CD8-positive, alpha-beta memory T cell (primary cell): Measurements from ENCODE around the gene PGAM2. TPM values are rescaled to one million over a fixed set of nuclear protein-coding genes. Genes with fewer than 3 reads are reported as not detected.

Experiments
- CTCF ChIA-PET: fragments of 350-600 bp; sonication (Branson Sonifier 250); formaldehyde crosslinking; loops from one replicate; lab custom pipeline; 2021; ENCODE audit warnings: antibody characterized with exemption; lab: Charles Lee
- POLR2A ChIA-PET: fragments of 350-600 bp; sonication (Branson Sonifier 250); formaldehyde crosslinking; loops from one replicate; lab custom pipeline; 2021; ENCODE audit warnings: antibody characterized with exemption; lab: Charles Lee
- DNase-seq, 5 donors: peaks; one replicate each; pipeline versions ENCODE4 v3.0.0 to v3.0.0-alpha.2; 2020 to 2022; ENCODE audit warnings: mixed read lengths in 1 of 5
- H3K27ac ChIP-seq: one replicate; pipeline ENCODE4 v1.7.0; 2013; ENCODE audit warnings: low read depth, mild to moderate bottlenecking, low read length, moderate library complexity
- H3K27me3 ChIP-seq: 2 replicates; pipeline ENCODE4 v1.7.0; 2013; ENCODE audit warnings: low read length, mild to moderate bottlenecking; ENCODE audit not compliant: insufficient read depth, poor library complexity, severe bottlenecking
- H3K36me3 ChIP-seq: 2 replicates; pipeline ENCODE4 v1.7.0; 2013; ENCODE audit warnings: mild to moderate bottlenecking, low read length, moderate library complexity; ENCODE audit not compliant: insufficient read depth
- H3K4me1 ChIP-seq: 2 replicates; pipeline ENCODE4 v1.7.0; 2013; ENCODE audit warnings: mild to moderate bottlenecking, low read length, moderate library complexity; ENCODE audit not compliant: insufficient read depth
- H3K4me3 ChIP-seq: 2 replicates; pipeline ENCODE4 v1.7.0; 2013; ENCODE audit warnings: mild to moderate bottlenecking, low read length
- H3K9me3 ChIP-seq: 2 replicates; pipeline ENCODE4 v1.7.0; 2013; ENCODE audit warnings: mild to moderate bottlenecking, low read length
- H3K27ac Mint-ChIP-seq, 8 donors: one replicate each; pipeline ENCODE4 v1.8.0; 2020 to 2021; ENCODE audit warnings: mixed read lengths in 8 of 8, mild to moderate bottlenecking in 6 of 8, inconsistent platforms in 3 of 8, moderate library complexity in 3 of 8
- H3K27me3 Mint-ChIP-seq, 2 donors: one replicate each; pipeline ENCODE4 v1.8.0; 2020 to 2021; ENCODE audit warnings: mixed read lengths in 2 of 2, mild to moderate bottlenecking in 1 of 2, moderate library complexity in 1 of 2
- H3K36me3 Mint-ChIP-seq, 3 donors: one replicate each; pipeline ENCODE4 v1.8.0; 2020 to 2021; ENCODE audit warnings: mixed read lengths in 3 of 3, inconsistent platforms in 1 of 3, mild to moderate bottlenecking in 1 of 3
- H3K4me1 Mint-ChIP-seq, 3 donors: one replicate each; pipeline ENCODE4 v1.8.0; 2020 to 2021; ENCODE audit warnings: mixed read lengths in 3 of 3, inconsistent platforms in 1 of 3, mild to moderate bottlenecking in 1 of 3
- H3K4me3 Mint-ChIP-seq, 7 donors: one replicate each; pipeline ENCODE4 v1.8.0; 2020 to 2021; ENCODE audit warnings: mixed read lengths in 7 of 7, mild to moderate bottlenecking in 6 of 7, moderate library complexity in 4 of 7, inconsistent platforms in 2 of 7
- H3K9me3 Mint-ChIP-seq, 5 donors: one replicate each; pipeline ENCODE4 v1.8.0; 2020 to 2022; ENCODE audit warnings: mixed read lengths in 5 of 5, mild to moderate bottlenecking in 3 of 5, moderate library complexity in 2 of 5, inconsistent platforms in 1 of 5
- polyA plus RNA-seq: library from polyadenylated mRNA; unstranded; fragments of 300-500 nt; fragmentation: Illumina TruSeq; gene quantifications from one replicate; pipeline ENCODE4 v1.2.3, GENCODE V29; 2021
- total RNA-seq, 2 experiments: library from RNA; stranded (reverse); gene quantifications; one replicate each; pipeline ENCODE4 v1.2.3, GENCODE V29; 2021

The PGAM2 gene
- total and polyA plus RNA-seq, 3 experiments from 2014 or later = 0.38 to 0.44 TPM; not detected in 1

- DNase-seq = peak in 1 of 5 donors; percentile 31
- Mint-ChIP-seq H3K36me3 (peaks cover 0 to 32% (median 0%) of the 10 kb centered on the region in 3 donors), H3K4me3 (no peak overlapping the region), H3K9me3 (no peaks in the 10 kb centered on the region), H3K27ac (peak overlapping the region in 1 of 8 donors; percentile 71), H3K27me3 (no peaks in the 10 kb centered on the region), H3K4me1 (peaks cover 22 to 28% (median 24%) of the 10 kb centered on the region in 3 donors)
- Histone ChIP-seq H3K36me3 (peaks cover 22% of the 10 kb centered on the region), H3K9me3 (no peaks in the 10 kb centered on the region), H3K27me3 (no peaks in the 10 kb centered on the region), H3K4me3 (no peak overlapping the region), H3K27ac (no peak overlapping the region), H3K4me1 (peaks cover 16% of the 10 kb centered on the region)
- CTCF ChIA-PET = no interaction called here
- POLR2A ChIA-PET = interaction anchor here (0.8 to 2.9 kb wide), 2 partner anchors 18 to 19 kb away, joined by 7 to 10 read pairs; partner anchors contain the start of gene DBNL
These were observed 1.3 kb downstream of the PGAM2 start for GRCh38 chr7:44063894-44064651.

- Mint-ChIP-seq H3K9me3 (no peaks in the 10 kb centered on the region), H3K36me3 (peaks cover 0 to 38% (median 0%) of the 10 kb centered on the region in 3 donors), H3K27ac (no peak overlapping the region), H3K4me1 (peaks cover 19 to 30% (median 20%) of the 10 kb centered on the region in 3 donors), H3K27me3 (no peaks in the 10 kb centered on the region), H3K4me3 (no peak overlapping the region)
- ChIA-PET POLR2A (interaction anchor here (0.8 to 2.9 kb wide), 2 partner anchors 18 to 19 kb away, joined by 7 to 10 read pairs; partner anchors contain the start of gene DBNL), CTCF (no interaction called here)
- Histone ChIP-seq H3K9me3 (no peaks in the 10 kb centered on the region), H3K27ac (no peak overlapping the region), H3K36me3 (peaks cover 28% of the 10 kb centered on the region), H3K4me3 (no peak overlapping the region), H3K4me1 (peaks cover 16% of the 10 kb centered on the region), H3K27me3 (no peaks in the 10 kb centered on the region)
- DNase-seq = peak in 1 of 5 donors; percentile 17
These were observed 1.8 kb downstream of the PGAM2 start for GRCh38 chr7:44063547-44063893.

GRCh38 chr7:44062903-44063295 is 2.5 kb downstream of the PGAM2 start:
- Histone ChIP-seq H3K27me3 (no peaks in the 10 kb centered on the region), H3K27ac (no peak overlapping the region), H3K4me3 (no peak overlapping the region), H3K4me1 (peaks cover 16% of the 10 kb centered on the region), H3K9me3 (no peaks in the 10 kb centered on the region), H3K36me3 (peaks cover 34% of the 10 kb centered on the region)
- no peaks in the 10 kb centered on the region for H3K9me3 Mint-ChIP-seq
- peak in 1 of 5 donors; percentile 35 for DNase-seq
- peaks cover 0 to 44% (median 0%) of the 10 kb centered on the region in 3 donors for H3K36me3 Mint-ChIP-seq
- CTCF ChIA-PET = no interaction called here
- H3K4me3 Mint-ChIP-seq = no peak overlapping the region
- no peaks in the 10 kb centered on the region for H3K27me3 Mint-ChIP-seq
- H3K27ac Mint-ChIP-seq = peak overlapping the region in 5 of 8 donors; percentile 22 to 78 (median 29)
- POLR2A ChIA-PET = no interaction called here
- peaks cover 15 to 31% (median 16%) of the 10 kb centered on the region in 3 donors for H3K4me1 Mint-ChIP-seq

- peaks cover 40% of the 10 kb centered on the region for H3K36me3 ChIP-seq
- no peaks in the 10 kb centered on the region for H3K9me3 Mint-ChIP-seq
- H3K27ac Mint-ChIP-seq = peak overlapping the region in 4 of 8 donors; percentile 22 to 82 (median 32)
- H3K4me3 ChIP-seq = no peak overlapping the region
- no peaks in the 10 kb centered on the region for H3K27me3 ChIP-seq
- ChIA-PET POLR2A (no interaction called here), CTCF (no interaction called here)
- peak in 1 of 5 donors; percentile 44 for DNase-seq
- no peaks in the 10 kb centered on the region for H3K9me3 ChIP-seq
- H3K36me3 Mint-ChIP-seq = peaks cover 0 to 50% (median 0%) of the 10 kb centered on the region in 3 donors
- H3K4me3 Mint-ChIP-seq = no peak overlapping the region
- H3K27ac ChIP-seq = no peak overlapping the region
- H3K27me3 Mint-ChIP-seq = no peaks in the 10 kb centered on the region
- H3K4me1 ChIP-seq = peaks cover 16% of the 10 kb centered on the region
- peaks cover 15 to 31% (median 16%) of the 10 kb centered on the region in 3 donors for H3K4me1 Mint-ChIP-seq
These were observed 3.0 kb downstream of the PGAM2 start for GRCh38 chr7:44062180-44062902.

GRCh38 chr7:44061645-44062179 is 3.7 kb downstream of the PGAM2 start:
- ChIA-PET CTCF (no interaction called here), POLR2A (no interaction called here)
- Mint-ChIP-seq H3K4me3 (no peak overlapping the region), H3K27ac (peak overlapping the region in 4 of 8 donors; percentile 29 to 82 (median 72)), H3K27me3 (no peaks in the 10 kb centered on the region), H3K4me1 (peaks cover 11 to 26% (median 13%) of the 10 kb centered on the region in 3 donors), H3K9me3 (no peaks in the 10 kb centered on the region), H3K36me3 (peaks cover 0 to 56% (median 0%) of the 10 kb centered on the region in 3 donors)
- H3K36me3 ChIP-seq = peaks cover 46% of the 10 kb centered on the region
- H3K4me1 ChIP-seq = peaks cover 12% of the 10 kb centered on the region
- no peak overlapping the region for H3K27ac ChIP-seq
- no peak overlapping the region for H3K4me3 ChIP-seq
- no peak for DNase-seq
- no peaks in the 10 kb centered on the region for H3K9me3 ChIP-seq
- H3K27me3 ChIP-seq = no peaks in the 10 kb centered on the region

GRCh38 chr7:44060948-44061644 is 4.3 kb downstream of the PGAM2 start:
- no peaks in the 10 kb centered on the region for H3K27me3 ChIP-seq
- peaks cover 6% of the 10 kb centered on the region for H3K4me1 ChIP-seq
- Mint-ChIP-seq H3K4me3 (no peak overlapping the region), H3K4me1 (peaks cover 9 to 22% (median 13%) of the 10 kb centered on the region in 3 donors), H3K27ac (peak overlapping the region in 2 of 8 donors; percentile 41 to 66), H3K9me3 (no peaks in the 10 kb centered on the region), H3K36me3 (peaks cover 0 to 62% (median 3%) of the 10 kb centered on the region in 3 donors), H3K27me3 (no peaks in the 10 kb centered on the region)
- no peak overlapping the region for H3K4me3 ChIP-seq
- no peak overlapping the region for H3K27ac ChIP-seq
- ChIA-PET POLR2A (no interaction called here), CTCF (no interaction called here)
- DNase-seq = peak in 1 of 5 donors; percentile 38
- H3K9me3 ChIP-seq = no peaks in the 10 kb centered on the region
- H3K36me3 ChIP-seq = peaks cover 52% of the 10 kb centered on the region

- H3K4me1 Mint-ChIP-seq = peaks cover 11 to 22% (median 12%) of the 10 kb centered on the region in 3 donors
- ChIA-PET POLR2A (no interaction called here), CTCF (no interaction called here)
- H3K27me3 ChIP-seq = no peaks in the 10 kb centered on the region
- no peak overlapping the region for H3K27ac ChIP-seq
- no peaks in the 10 kb centered on the region for H3K27me3 Mint-ChIP-seq
- no peaks in the 10 kb centered on the region for H3K9me3 Mint-ChIP-seq
- H3K36me3 ChIP-seq = peaks cover 53% of the 10 kb centered on the region
- no peak overlapping the region for H3K4me3 ChIP-seq
- peak in 1 of 5 donors; percentile 37 for DNase-seq
- H3K27ac Mint-ChIP-seq = peak overlapping the region in 2 of 8 donors; percentile 17 to 61
- no peaks in the 10 kb centered on the region for H3K9me3 ChIP-seq
- no peak overlapping the region for H3K4me3 Mint-ChIP-seq
- H3K4me1 ChIP-seq = peaks cover 5% of the 10 kb centered on the region
- H3K36me3 Mint-ChIP-seq = peaks cover 0 to 69% (median 4%) of the 10 kb centered on the region in 3 donors
These were observed 5.0 kb downstream of the PGAM2 start for GRCh38 chr7:44060091-44060947.
